Measurements from ENCODE around the gene NDUFV1.
"Not testable (repeated sequence)": the region's sequence is repeated elsewhere in the genome, so short reads cannot be mapped to it uniquely, and the experiment has no call there.

NDUFV1 gene

DNA sequence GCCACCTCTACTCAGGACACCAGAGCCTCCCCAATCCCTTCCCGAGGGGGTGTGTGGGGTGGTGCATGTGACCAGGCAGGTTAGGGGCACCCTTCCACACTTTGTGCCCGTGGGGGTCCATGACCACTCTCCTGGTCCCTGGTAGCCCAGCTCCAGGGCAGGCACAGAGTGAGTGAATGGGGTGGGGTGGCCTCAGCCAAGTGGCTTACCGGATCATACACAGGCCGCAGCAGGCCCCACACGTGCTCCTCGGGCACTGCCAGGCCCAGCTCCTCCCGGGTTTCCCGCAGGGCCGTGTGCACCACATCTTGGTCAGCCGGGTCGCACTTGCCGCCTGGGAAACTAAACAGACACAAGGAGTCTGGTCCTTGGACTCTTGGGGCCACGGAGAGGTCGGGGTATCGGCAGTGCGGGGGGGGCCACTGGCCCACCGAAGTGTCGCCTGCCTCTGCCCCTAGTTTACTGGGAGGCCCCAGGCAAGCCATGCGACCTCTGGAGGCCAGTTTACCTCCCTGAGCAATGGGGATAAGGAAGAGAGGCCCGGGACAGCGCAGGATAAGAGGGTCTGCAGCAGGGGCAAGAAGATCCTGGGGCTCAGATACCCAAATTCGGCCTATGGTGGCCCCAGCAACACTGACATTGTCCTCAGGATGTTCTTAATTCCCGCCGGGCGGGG lies 22.1 kb downstream of the NDUFV1 start:
- DNase-seq: no peak

DNA sequence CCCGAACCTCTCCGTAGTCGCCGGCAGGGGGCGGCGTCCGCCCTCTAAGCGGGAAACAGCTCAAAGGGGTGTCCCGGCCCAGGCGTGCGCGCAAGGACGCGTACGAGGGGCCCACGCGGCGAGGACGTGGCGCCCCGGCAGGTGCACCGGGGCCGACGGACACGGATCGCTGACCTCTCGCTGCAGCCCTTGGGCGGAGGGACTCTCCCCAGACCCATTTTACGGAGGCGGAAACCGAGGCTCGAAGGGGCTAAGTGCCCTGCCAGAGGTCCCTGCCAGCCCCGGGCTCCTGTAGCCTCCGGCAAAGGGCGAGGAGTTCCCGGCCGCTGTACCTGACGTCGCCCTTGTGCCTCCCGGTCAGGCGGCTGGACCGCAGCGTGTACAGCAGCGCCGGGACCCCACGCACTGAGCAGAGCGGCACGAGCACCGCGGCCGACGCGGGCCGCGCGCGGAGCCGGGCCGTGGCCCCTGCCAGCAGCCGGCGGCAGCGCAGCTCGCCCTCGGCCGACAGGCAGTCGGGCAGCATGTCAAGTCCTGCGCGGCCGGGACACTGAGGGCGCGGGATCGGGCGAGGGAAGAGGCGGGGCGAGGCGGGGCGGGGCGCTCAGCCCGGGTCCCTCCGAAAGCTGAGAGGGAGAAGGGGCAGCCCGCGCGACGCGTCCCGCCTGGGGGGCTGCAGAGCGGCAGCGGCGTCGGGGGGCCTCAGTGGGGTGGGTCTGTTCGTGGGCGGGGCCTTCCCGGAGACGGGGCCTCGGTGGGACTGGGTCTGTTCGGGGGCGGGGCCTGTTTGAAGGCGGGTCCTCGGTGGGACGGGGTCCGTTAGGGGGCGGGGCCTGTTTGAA lies 22.9 kb downstream of the NDUFV1 start, which contains the start of gene NUDT8:
Gene NUDT8 (minus strand): TSS at position 552 of the 842 bp plus-strand sequence. CDS start 26 bp downstream, at position 526.
- DNase-seq: peak; percentile 58

DNA sequence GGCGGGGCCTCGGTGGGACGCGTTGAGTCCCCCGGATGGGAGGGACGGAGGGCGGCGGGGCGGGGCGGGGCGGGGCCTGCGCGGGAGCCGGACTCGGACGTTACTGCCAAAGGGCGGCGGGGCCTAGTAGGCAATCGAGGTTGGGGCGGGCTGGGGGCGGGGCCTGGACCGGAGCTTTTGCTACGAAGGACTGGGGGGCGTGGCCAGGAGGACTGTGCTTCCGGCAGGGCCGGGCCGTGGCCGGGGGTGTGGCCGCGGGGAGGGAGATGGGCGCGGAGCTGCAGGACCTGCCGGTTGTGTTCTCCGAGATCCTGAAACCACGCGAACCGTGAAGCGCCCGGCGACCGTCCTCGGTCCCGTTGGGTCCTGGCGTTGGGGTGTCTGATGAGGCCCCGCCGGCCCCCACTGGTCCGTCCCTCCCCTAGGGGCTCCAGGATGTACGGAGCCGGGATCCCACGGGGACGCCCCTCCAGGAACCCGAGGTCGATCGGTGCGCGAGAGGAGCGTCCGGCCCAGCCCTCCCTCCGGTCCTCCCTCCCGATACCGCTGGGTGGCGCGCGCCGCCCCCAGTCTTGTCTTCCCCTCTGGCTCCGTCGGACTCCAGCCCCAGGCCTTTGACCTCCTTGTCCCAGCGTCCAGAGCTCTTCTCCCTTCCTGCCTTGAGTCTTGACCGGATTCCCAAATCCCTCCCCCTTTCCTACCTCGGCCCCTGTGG lies 23.6 kb downstream of the NDUFV1 start:
- peak; percentile 95 for DNase-seq

DNA sequence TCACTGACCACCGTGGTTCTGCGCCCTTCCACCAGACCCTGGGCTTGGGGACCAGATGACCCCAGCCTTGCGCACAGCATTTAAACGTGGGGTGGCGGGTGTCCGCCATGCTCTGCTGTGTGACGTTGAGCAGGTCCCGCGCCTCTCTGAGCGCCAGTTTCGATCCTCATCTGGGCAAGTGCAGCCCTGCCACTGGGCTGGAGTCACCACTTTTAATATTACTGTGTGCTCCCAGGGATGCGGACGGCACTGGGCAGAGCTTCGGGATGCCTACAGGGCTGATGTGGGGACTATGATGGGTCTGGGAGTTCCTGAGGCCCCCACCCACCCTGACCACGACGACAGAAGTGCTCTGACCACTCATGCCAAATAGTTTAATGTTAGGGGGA lies 24.2 kb downstream of the NDUFV1 start:
- no peak for DNase-seq

DNA sequence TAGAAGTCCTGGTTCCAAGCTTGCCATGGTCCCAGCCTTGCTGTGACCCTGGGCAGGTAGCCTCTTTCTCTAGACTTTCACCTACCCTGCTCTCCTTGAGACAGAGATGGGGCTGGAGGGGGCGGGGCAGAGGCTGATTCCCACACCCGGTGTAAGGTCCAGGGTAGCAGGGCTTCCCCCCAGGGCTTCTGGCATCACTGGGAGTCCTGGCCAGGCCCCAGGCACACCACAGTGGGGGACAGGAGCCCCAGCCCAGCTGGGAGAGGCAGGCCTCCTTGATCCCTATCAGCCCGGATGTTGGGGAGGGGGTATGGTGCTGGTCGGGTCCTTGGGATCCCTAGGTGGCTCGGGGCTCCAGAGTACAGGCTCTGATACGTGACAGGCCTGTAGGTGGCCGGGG lies 24.7 kb downstream of the NDUFV1 start:
- no peak for DNase-seq

DNA sequence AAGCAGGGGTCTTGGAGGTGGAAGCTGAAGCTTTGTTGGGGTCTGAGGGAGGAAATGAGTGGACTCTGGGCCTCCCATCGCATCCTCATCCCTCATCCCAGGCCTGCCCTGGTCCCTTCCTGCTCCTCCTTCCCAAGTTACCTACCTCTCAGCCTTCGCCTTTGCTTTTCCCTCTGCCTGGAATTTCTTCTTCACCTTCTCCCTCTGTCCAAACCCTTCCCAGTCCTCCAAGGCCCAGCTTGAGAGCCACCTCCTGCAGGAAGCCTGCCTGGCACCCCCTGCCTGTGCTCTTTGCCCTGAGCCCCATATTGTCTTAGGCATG lies 25.1 kb downstream of the NDUFV1 start:
- DNase-seq: no peak

DNA sequence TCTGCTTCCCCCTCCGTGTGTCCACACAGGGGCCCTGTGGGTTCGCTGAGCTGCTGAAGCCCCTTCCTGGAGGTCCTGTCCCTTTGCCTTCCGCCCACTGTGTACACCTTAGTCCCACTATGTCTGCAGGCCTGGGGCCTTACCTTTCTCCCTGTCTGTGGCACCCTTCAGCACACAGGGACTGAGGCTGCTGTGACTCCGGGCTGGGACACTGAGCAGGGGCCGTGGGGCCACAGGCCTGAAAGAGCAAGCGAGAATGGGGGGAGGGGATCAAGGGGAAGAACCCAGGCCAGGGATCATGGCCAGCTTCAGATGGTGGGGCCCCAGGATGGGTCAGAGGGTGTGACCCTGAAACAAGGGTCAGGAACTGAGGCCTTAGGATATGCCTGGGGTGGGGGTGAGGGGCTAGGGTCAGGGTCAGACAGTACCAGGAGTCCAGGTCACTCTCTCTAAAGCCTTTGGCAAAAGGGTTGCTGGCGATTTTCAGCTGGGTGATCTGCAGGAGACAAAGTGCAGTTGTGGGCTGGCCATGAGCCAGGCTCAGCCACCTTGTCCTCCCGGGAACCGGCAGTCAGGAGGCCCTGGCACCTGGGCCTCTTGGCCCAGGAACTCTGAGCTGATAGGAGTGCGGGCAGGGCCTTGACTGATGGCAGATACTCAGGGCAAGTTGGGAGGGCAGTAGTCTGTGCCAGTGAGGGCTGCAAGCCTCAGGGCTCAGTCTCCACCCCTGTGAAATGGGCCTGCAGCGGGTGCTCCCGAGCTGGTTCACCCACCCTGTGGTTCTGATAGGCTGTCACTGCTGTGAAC lies 25.6 kb downstream of the NDUFV1 start:
- no peak for DNase-seq

DNA sequence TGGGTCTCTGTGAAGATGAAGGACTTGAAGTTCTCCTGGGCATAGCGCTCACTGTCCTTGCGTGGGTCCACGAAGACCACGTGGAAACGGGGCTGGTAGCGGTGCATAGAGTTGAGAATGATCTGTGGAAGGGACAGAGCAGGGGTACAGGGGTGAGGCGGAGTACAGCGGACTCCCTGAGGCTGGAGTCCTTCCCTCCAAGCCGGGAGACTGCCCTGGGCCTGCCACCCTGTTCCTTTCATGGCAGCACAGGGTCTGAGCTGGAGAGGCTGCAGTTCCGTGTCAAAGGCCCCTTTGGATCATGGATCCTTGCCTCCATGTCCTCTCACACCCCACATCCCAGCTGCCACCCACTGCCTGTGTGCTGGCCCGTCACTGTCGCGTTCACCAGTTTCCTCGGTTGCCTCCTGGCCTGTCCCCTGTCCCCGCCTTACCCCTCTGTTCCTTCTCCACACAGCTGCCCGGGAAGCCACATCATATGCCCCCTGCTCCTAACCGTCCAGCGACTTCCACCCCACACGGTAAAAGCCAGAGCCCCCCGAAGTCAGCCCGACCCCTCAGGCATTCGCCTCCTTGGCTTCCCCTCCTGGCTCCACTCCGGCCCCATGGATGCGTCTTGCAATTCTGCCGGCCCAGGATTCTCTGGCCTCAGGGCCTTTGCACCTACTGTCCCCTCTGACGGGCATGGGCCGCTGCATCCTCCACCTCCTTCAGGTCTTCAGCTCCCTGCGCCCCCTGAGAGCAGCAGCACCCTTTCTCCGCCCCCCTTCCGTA lies 26.4 kb downstream of the NDUFV1 start:
- DNase-seq: no peak

DNA sequence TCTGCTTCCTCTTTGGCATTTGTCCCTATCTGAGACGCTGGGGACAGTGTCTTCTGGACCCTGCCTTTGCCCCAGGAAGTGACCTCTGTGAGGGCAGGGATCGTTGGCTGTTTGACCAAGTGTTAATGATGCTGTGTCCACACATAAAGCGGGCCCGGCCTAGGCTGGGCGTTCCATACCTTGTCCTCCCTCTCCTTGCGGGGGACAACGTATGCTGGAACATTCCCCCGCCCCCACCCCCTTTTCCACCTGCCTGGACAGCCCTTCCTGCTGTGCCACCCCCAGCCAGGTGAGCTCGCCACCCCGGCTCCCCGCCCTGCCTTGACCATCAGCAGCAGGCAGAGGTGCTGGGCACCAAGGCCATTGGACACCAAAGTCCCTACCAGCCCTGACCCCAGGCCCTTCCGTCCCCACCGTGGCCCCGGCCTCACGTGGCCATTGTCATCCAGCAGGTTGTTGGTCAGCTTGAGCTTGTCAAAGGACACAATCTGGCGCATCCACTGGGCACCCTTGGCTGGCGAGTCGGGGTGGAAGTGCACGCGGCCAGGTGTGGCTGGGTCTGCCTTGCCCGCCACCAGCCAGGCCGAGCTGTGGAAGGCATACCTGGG lies 27.1 kb downstream of the NDUFV1 start:
- no peak for DNase-seq

DNA sequence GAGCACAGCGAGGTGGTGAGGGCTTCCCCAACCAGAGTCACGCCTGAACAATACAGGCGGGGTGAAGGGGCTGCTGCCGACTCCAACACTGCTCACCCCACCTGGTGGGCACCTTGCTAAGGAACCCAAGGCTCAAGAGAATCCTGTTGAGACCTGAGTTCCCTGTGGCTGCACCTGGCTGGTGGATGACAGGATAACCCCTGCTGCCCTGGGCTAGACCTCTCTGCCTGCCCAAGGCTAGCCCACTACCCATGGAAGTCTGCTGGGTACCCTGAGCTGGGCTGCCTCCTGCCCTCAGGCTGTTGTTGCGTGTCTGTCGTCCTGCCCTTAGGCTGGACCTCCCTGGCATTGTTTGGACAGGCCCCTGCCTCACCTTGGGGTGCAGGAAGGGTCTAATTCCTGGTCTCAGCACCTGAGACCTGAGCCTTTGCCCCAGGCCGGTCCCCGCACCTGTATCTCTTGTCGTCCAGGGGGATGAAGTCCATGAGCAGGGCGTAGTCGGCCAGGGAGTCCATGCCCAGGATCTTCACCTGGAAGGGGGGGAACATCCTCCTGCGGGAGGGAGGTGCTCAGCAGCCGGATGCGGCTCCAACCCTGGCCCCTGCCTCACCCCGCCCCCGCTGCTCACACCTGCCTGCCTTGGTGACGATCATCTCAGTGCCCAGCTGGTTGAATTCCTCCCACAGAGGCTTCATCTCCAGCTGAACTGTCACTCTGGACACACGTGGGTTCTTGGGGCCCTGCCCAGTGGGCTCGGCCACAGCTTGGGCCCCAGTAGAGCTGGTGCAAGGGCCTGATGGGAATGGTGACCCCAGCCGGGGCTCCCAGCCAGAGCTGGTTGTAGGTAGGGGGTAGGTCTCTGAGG lies 27.9 kb downstream of the NDUFV1 start:
- DNase-seq: no peak

DNA sequence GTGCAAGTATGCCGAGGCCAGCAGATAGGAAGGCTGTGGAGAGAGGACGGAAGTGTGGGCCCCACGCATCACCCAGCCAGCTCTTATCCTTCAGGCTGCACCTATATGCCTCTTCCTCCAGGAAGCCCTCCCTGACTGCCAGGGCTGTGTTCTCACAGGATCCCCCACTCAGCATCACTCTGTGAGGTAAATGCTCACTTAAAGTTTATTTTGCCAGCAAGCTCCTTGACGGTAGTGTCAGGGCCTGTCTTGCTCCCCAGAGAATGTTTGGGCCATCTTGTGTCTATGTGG lies 28.4 kb downstream of the NDUFV1 start:
- no peak for DNase-seq

DNA sequence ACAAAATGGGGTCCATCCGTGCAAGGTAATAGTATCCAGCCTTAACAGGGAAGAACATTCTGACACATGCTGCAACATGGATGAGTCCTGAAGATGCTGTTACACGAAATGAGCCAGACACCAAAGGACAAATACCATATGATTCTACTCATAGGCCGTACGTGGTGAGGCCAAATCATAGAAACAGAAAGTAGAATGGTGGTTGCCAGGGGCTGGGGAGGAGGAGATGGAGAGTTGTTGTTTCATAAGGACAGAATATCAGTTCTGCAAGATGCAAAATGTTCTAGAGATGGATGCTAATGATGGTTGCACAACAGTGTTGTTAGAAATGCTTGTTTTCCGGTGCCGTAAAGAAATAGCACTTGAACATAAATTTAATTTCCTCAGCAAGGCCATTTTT lies 30.2 kb downstream of the NDUFV1 start:
- DNase-seq: no peak

DNA sequence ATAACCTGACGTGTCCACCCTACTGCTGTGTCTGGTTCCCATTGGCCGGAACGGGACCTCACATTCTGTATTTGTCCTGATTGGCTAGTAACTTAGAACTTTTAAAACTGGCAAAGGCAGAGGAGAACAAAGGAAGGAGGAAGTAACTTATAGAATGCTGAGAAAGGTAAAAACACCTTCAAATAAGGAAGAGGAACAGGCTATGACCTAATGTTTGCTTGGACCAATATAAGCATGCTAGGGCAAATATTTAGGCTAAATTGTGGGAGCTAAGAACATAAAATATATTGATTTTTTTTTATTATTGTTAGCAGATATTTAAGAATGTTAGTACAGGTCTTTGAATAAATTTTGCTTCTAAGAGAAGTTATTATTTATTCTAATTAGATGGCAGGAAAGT lies 30.7 kb downstream of the NDUFV1 start:
- not testable (repeated sequence) for DNase-seq

DNA sequence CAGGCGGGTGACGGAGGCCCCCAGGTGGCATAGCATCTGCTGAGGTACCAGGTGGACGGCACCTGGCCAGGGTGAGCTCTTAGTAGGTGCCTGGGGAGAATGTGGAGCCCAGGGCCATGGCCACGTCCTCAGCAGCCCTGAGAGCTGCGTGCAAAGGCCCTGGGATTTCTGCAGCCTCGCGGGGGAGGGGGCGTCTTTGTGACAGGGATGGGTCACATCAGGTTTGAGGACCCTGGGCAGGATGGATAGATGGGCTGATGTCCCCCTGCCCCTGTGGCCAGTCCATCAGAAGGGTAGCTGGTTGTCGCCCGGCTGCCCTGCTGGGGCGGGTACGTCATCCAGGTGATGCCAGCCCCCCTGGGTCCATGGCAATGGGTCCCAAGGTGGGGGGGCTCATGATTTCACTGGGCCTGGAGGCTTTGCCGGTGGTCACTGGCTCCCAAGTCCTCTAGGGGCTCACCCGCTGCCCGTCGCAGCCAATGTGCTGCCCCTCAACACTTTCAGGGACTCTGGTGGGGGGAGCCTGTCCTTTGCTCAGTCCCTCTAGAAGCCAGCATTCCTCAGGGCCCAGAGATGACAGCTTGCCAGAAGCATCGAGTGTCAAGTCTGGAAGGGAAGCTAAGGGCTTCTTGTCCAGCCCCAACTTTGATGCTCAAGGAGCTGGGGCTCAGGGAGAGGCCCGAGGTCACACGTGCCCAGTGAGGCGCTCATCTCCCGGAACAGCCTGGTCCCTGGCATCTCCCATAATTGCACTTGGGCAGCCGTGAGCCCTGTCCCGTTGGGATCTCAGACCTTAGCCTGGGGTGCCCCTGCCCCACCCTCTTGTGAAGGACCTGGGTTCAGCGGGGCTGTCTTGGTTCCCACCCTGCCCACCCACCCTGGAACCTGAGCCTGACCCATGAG lies 32.0 kb downstream of the NDUFV1 start:
- DNase-seq: no peak

DNA sequence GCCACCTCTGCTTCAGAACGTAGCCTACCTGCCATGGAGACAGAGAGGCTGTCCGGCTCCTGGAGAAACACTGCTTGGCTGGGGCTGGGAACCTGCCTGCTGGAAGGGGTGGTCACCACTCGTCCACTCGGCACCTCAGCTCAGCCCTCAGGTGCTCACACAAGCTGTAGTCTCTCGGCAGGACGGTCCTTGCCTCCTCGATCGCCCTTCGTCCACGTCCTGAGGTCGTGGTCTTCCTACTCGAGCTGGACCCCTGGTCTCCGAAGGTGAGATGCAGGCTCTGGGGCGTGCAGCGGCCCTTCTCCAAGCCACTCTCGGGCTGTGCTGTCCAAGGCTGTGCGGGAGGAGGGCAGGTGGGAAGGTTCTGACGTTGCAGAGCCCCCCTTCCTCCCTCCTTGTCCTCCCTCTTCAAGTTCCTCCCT lies 32.7 kb downstream of the NDUFV1 start, which contains the start of gene TBX10:
Gene TBX10 (minus strand): TSS at position 326 of the 422 bp plus-strand sequence. CDS start 291 bp downstream, at position 35.
- no peak for DNase-seq

DNA sequence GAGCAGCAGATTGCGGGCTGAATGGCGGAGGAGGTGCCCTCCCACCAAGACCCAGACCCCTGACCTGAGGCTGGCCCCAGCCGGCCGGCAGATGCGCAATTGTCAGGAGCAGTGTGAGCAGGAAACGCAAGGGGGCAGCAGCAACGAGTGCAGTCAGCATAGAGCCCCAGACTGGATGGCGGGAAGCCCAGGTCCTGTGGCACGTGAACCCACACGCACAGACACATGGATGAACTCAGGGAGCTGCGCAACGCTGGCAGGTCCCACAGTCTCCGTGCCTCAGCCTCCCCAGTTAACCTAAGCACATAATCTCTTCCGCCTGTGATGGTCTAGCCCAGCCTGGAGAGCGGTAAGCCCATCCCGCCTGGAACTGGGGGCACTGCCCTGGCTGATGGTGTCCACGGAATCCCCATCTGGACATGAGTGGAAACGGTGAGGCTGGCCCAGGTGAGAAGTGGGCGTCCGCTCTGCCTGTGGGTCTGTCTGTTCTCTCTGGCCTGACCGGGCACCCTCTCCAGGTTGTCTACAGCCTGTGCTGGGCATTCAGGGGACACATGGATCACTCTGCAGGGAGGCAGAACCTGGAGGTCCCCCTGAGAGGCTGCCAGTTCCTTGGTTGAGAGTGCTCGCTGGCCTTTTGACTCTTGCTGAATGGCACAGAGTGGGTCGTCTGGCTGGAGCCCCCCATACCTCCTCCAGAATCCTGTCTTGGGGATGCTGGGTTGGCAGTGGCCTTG lies 33.5 kb downstream of the NDUFV1 start:
- peak; percentile 27 for DNase-seq

DNA sequence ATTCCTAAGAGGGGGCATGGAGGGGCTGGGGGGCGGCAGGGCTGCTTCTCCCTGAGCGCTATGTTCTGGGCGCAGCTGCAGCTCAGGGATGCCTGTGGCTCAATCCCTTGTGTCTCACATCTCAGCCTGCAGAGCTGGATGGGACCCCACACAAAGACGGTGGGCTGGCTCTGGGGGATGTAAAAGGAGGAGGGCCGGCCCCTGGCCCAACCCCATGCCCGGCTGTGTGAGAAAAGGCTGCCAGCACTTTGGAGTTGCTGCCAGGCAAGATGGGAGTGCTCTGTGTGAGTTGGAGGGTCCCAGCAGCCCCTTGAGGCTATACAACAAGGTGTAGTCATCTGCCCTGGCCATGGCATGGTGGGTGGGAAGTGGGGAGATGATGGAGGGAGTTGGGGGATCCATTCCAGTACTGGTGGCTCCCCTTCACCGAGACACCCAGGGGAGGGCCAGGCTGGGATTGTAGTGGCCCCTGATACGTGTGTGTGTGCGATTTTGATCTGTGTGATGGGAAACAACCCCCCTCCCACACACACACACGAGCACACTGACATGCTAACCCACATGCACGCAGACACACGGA lies 34.1 kb downstream of the NDUFV1 start:
- no peak for DNase-seq

DNA sequence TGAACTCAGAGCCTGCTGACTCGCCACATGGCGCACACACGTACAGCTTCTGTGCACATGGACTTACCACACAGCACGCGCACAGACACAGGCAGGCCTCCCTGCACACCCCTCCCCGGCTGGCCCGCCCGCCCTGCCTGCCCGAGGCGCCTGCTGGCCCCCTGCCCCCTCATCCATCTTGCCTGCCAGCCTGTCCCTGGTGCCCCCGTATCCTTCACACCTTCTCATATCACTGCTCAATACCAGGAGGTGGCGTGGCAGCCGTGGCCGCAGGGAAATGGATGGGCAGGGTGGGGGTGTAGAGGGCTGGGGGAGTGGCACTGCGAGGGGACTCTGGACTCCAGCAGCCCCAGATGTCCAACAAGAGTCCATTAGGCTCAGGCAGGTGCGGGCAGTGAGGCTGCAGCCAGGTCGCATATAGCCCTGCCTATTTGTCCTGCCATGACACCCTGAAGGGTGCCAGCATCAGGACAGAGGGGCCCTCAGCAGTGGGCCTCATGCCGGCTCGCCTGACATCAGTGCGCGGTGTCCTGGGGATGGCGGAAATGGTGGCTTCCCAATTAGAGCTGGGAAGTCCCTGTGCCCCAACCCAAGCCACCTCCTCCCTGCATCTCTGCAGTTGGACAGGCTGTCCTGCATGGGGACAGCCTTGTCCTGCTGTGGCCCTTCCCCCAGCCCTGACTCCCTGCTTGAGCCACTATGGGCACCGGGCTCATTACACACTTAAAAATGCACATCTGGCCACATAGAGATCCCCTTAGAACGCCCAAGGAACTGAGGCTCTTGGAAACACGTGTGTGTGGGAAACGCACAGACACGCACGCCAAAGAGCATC lies 34.8 kb downstream of the NDUFV1 start:
- DNase-seq: no peak
